ENCODE results near the gene KHDRBS2.
A peak's percentile ranks its signal among the peaks of the same experiment; 100 is the strongest.

The KHDRBS2 gene

GRCh38 chr6:61901748-61902147, 384.3 kb downstream of the KHDRBS2 start:
- no peak for DNase-seq (ENCODE audit: low read depth)
- no peak overlapping the region for H3K4me3 ChIP-seq (ENCODE audit: low read depth, low read length)
- TF ChIP-seq CTCF (IDR thresholded peaks at IDR 0.05; ENCODE audit: insufficient read depth, low read depth, low read length, missing control alignments), result no peak

DNA sequence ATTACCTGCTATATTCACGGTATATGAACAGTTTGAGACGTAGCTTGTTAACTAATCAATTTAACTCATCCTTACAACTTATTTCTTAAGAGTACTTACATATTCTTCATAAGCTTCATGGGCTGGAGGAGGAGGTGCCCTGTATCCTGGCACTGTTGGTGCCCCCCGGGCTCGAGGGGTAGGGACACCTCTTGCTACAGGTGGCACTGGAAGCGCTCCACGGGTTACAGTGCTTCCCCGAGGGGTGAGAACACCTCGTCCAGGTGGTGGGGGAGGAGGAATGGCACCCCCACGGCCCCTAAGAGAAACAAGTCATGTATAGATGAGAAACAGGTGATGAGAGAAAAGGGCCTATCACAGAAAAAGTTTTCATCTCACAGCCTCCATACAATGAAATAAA, 391.5 kb downstream of the KHDRBS2 start:
- DNase-seq (ENCODE audit: low read depth), result no peak
- TF ChIP-seq CTCF (IDR thresholded peaks at IDR 0.05; ENCODE audit: insufficient read depth, low read depth, low read length, missing control alignments), result no peak
- no peak overlapping the region for H3K4me3 ChIP-seq (ENCODE audit: low read depth, low read length)

DNA sequence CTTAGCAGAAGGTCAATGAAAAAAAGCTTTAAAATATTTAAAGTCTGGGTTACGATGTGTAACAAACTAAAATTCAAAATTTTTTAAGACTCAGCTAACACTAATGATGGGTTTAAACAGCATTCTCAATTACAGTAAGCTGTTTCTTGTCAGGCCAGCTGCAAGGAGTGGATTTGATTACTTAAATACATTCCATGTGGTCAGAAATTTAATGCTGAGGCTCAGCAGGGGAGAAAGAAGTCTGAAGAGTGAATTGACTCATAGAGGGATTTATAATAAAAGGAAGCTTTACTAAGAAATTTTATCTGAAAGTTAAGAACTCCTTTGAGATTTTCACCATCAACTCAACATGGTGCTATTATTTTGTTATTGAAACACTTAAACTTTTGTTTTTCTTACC, 398.6 kb downstream of the KHDRBS2 start:
- no peak for TF ChIP-seq CTCF (IDR thresholded peaks at IDR 0.05; ENCODE audit: insufficient read depth, low read depth, low read length, missing control alignments)
- H3K4me3 ChIP-seq (ENCODE audit: low read depth, low read length), result no peak overlapping the region
- no peak for DNase-seq (ENCODE audit: low read depth)

- H3K4me3 ChIP-seq (ENCODE audit: low read depth, low read length), result no peak overlapping the region
- TF ChIP-seq CTCF (IDR thresholded peaks at IDR 0.05; ENCODE audit: insufficient read depth, low read depth, low read length, missing control alignments), result peak; percentile 0
- no peak for DNase-seq (ENCODE audit: low read depth)
Measured at GRCh38 chr6:61886608-61887259, 399.3 kb downstream of the KHDRBS2 start.

DNA sequence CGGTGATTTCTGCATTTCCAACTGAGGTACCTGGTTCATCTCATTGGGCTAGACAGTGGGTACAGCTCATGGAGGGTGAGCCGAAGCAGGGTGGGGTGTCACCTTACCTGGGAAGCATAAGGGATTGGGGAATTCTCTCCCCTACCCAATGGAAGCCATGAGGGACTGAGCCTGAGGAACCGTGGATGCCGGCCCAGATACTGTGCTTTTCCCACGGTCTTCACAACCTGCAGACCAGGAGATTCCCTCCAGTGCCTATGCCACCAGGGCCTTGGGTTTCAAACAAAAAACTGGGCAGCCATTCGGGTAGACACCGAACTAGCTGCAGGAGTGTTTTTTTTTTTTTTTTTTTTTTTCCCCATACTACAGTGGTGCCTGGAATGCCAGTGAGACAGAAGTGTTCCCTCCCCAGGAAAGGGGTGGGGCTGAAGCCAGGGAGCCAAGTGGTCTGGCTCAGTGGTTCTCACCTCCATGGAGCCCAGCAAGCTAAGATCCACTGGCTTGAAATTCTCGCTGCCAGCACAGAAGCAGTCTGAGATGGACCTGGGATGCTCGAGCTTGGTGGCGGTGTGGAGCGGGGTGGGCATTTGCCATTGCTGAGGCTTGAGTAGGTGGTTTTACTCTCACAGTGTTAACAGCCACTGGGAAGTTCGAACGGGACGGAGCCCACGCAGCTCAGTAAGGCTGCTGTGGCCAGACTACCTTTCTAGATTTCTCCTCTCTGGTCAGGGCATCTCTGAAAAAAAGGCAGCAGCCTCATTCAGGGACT, 416.2 kb downstream of the KHDRBS2 start:
- no peak overlapping the region for H3K4me3 ChIP-seq (ENCODE audit: low read depth, low read length)
- no peak for TF ChIP-seq CTCF (IDR thresholded peaks at IDR 0.05; ENCODE audit: insufficient read depth, low read depth, low read length, missing control alignments)
- DNase-seq (ENCODE audit: low read depth), result no peak

- DNase-seq (ENCODE audit: low read depth), result no peak
- TF ChIP-seq CTCF (IDR thresholded peaks at IDR 0.05; ENCODE audit: insufficient read depth, low read depth, low read length, missing control alignments), result no peak
- no peak overlapping the region for H3K4me3 ChIP-seq (ENCODE audit: low read depth, low read length)
Measured at GRCh38 chr6:61868507-61869080, 417.4 kb downstream of the KHDRBS2 start.
